Keratinocyte (primary cell): Measurements from ENCODE around the gene CD209.

ENCODE experiments used
- EZH2 ChIP-seq: IDR thresholded peaks from one replicate; pipeline ENCODE4 v1.6.1; 2012; ENCODE audit warnings: inconsistent platforms, mild to moderate bottlenecking, low read length, moderate library complexity
- TF ChIP-seq, protein P1 (sequence below), 3 experiments: IDR thresholded peaks in 1 of 3; conservative IDR thresholded peaks in 1 of 3; optimal IDR thresholded peaks in 1 of 3; 2 replicates in 2 of 3; 3 replicates in 1 of 3; pipeline versions ENCODE3 to v1.5.1; 2011; ENCODE audit warnings: low read length in 3 of 3, mild to moderate bottlenecking in 3 of 3, moderate library complexity in 2 of 3, control low read depth in 1 of 3, inconsistent platforms in 1 of 3; ENCODE audit not compliant: insufficient read depth in 2 of 3; ENCODE audit errors: extremely low read depth in 1 of 3

DNA sequence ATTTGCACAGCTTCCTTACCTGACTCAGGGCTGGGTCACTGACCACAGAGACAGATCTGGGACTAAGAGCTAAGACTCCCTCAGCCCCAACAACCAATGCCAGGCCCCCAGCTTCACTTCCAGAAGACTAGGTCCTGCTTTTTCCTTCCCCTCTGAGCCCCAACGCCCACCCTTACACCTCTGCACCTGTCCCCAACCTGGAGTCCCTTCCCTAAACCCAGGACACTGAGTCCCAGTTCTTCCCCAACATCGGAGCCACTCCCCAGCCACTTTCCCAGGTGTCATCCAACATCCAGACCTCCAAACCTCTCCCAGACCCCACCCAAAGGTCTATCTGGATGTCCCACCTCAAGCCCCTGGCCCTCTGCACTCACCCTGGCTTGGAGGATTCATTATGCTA, 48.3 kb downstream of the CD209 start:
- peak; percentile 51 for TF ChIP-seq EZH2
- TF ChIP-seq, protein P1, sequence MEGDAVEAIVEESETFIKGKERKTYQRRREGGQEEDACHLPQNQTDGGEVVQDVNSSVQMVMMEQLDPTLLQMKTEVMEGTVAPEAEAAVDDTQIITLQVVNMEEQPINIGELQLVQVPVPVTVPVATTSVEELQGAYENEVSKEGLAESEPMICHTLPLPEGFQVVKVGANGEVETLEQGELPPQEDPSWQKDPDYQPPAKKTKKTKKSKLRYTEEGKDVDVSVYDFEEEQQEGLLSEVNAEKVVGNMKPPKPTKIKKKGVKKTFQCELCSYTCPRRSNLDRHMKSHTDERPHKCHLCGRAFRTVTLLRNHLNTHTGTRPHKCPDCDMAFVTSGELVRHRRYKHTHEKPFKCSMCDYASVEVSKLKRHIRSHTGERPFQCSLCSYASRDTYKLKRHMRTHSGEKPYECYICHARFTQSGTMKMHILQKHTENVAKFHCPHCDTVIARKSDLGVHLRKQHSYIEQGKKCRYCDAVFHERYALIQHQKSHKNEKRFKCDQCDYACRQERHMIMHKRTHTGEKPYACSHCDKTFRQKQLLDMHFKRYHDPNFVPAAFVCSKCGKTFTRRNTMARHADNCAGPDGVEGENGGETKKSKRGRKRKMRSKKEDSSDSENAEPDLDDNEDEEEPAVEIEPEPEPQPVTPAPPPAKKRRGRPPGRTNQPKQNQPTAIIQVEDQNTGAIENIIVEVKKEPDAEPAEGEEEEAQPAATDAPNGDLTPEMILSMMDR (optimal IDR thresholded peaks at IDR 0.05 in 1 of 3, IDR thresholded peaks at IDR 0.05 in 1 of 3, conservative IDR thresholded peaks at IDR 0.05 in 1 of 3; ENCODE audit: extremely low read depth in 1 of 3, insufficient read depth in 2 of 3, low read length in 3 of 3): no peak
